Measurements from ENCODE around the gene ATP6V0D1. TPM values are rescaled to one million over a fixed set of nuclear protein-coding genes. Genes with fewer than 3 reads are reported as not detected.

Gene ATP6V0D1
- total and polyA plus RNA-seq, 3 experiments from 2014 or later, result 49.3 to 107 (median 57.6) TPM

GRCh38 chr16:67400901-67401300 lies 80.1 kb downstream of the ATP6V0D1 start:
- no peak overlapping the region for H3K27ac ChIP-seq (ENCODE audit: low read depth, low read length)
- no peaks in the 10 kb centered on the region for H3K9me3 ChIP-seq (ENCODE audit: low read length)
- Mint-ChIP-seq H3K4me1 (no peaks in the 10 kb centered on the region), H3K4me3 (no peak overlapping the region), H3K9me3 (no peaks in the 10 kb centered on the region), H3K36me3 (no peaks in the 10 kb centered on the region), H3K27ac (no peak overlapping the region), H3K27me3 (peaks cover 9 to 20% of the 10 kb centered on the region in 2 donors)
- POLR2A ChIA-PET, result no interaction called here
- no peaks in the 10 kb centered on the region for H3K36me3 ChIP-seq (ENCODE audit: insufficient read depth, low read length)
- CTCF ChIA-PET, result no interaction called here
- H3K4me3 ChIP-seq (ENCODE audit: low read length), result no peak overlapping the region
- H3K27me3 ChIP-seq (ENCODE audit: insufficient read depth, low read length, poor library complexity, severe bottlenecking), result no peaks in the 10 kb centered on the region
- no peak for DNase-seq
- H3K4me1 ChIP-seq (ENCODE audit: insufficient read depth, low read length), result no peaks in the 10 kb centered on the region

DNA sequence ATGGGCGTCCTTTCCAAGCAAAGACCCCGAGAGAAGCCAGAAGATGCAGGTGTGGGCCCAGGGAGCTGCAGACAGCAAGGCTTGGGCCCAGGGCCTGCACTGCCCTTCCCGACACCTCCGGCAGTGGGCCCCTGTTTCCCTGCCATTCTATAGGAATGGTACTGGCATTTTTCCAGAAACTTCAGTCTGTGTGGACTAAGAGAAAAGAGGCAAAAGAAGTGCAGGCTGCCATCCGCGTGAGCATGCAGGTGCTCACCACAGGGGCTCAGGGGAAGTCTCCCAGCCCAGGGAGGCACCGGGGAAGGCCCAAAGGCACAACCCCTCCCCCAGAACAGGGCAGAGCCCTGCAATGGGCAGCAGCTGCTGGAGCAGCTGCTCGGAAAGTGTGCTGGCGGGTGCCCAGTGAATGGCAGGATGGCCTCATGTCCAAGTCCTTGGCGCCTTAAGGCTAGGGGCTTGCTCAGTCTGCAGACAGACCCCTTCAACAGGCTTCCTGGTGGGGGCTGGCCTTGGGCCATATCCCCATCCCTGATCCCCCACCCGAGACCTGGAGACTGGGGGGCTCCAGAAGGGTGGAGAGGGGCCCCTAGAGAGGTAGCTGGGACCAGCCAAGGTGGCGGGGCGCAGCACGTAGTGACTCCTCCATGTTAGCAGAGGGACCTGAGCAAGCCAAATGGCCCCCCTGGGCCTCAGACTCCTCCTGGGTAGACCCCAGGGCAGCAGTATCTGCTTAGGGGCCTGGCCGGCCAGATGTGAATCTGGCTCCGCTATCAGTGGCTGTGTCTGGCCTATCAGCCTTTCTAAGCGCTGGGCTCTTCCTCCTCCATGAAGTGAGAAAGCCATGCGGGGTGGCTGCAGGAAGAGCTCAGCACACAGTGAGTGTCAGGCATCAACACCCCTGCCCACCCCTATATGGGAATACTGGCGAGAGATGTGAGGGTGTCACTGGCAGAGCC lies 80.9 kb downstream of the ATP6V0D1 start:
- Histone ChIP-seq H3K27ac (ENCODE audit: low read depth, low read length) (no peak overlapping the region), H3K27me3 (ENCODE audit: insufficient read depth, low read length, poor library complexity, severe bottlenecking) (peaks cover 6% of the 10 kb centered on the region), H3K4me3 (ENCODE audit: low read length) (no peak overlapping the region), H3K36me3 (ENCODE audit: insufficient read depth, low read length) (no peaks in the 10 kb centered on the region), H3K4me1 (ENCODE audit: insufficient read depth, low read length) (no peaks in the 10 kb centered on the region), H3K9me3 (ENCODE audit: low read length) (no peaks in the 10 kb centered on the region)
- no peaks in the 10 kb centered on the region for H3K9me3 Mint-ChIP-seq
- H3K36me3 Mint-ChIP-seq, result no peaks in the 10 kb centered on the region
- peaks cover 15 to 27% of the 10 kb centered on the region in 2 donors for H3K27me3 Mint-ChIP-seq
- ChIA-PET CTCF (interaction anchor here (0.6 to 1.3 kb wide), 3 partner anchors 9 to 116 kb away, joined by 3 to 4 read pairs (median 3); no protein-coding TSS in a partner anchor), POLR2A (no interaction called here)
- H3K4me1 Mint-ChIP-seq, result peaks cover 0 to 3% (median 0%) of the 10 kb centered on the region in 3 donors
- no peak overlapping the region for H3K27ac Mint-ChIP-seq
- DNase-seq, result no peak
- H3K4me3 Mint-ChIP-seq, result no peak overlapping the region

DNA sequence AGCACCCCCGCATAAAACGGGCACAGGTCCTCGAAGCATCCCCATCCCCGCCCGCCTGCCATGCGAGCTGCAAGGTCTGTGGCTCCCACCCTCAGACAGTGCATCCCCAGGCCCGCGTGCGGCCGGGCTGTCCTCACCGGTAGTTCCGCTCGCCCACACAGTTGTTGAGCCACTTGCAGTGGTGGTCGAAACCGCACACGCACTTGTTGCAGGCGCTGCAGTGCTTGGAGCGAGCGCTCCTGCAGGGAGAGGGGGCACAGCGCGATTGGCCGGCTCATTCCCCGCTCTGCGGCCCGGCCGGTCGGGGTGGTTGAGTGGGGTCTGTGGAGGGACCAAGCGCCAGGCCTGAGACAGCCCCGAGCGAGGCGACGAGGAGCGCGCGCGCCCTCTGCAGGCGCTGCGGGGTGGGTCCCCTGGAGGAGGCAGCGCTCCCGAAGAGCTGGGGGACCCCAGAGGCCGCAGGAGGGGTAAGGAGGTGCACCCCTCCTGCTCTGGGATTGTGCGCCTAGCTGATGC lies 81.7 kb downstream of the ATP6V0D1 start:
- Mint-ChIP-seq H3K9me3 (no peaks in the 10 kb centered on the region), H3K4me3 (no peak overlapping the region), H3K27me3 (peaks cover 19 to 28% of the 10 kb centered on the region in 2 donors), H3K27ac (no peak overlapping the region), H3K36me3 (no peaks in the 10 kb centered on the region), H3K4me1 (peaks cover 0 to 4% (median under 1%) of the 10 kb centered on the region in 3 donors)
- Histone ChIP-seq H3K4me3 (ENCODE audit: low read length) (no peak overlapping the region), H3K4me1 (ENCODE audit: insufficient read depth, low read length) (no peaks in the 10 kb centered on the region), H3K36me3 (ENCODE audit: insufficient read depth, low read length) (no peaks in the 10 kb centered on the region), H3K9me3 (ENCODE audit: low read length) (no peaks in the 10 kb centered on the region), H3K27me3 (ENCODE audit: insufficient read depth, low read length, poor library complexity, severe bottlenecking) (peaks cover 11% of the 10 kb centered on the region), H3K27ac (ENCODE audit: low read depth, low read length) (no peak overlapping the region)
- peak in 4 of 5 donors; percentile 14 to 36 (median 24) for DNase-seq
- CTCF ChIA-PET, result interaction anchor here (0.6 to 1.3 kb wide), 3 partner anchors 9 to 116 kb away, joined by 3 to 4 read pairs (median 3); no protein-coding TSS in a partner anchor
- POLR2A ChIA-PET, result no interaction called here

DNA sequence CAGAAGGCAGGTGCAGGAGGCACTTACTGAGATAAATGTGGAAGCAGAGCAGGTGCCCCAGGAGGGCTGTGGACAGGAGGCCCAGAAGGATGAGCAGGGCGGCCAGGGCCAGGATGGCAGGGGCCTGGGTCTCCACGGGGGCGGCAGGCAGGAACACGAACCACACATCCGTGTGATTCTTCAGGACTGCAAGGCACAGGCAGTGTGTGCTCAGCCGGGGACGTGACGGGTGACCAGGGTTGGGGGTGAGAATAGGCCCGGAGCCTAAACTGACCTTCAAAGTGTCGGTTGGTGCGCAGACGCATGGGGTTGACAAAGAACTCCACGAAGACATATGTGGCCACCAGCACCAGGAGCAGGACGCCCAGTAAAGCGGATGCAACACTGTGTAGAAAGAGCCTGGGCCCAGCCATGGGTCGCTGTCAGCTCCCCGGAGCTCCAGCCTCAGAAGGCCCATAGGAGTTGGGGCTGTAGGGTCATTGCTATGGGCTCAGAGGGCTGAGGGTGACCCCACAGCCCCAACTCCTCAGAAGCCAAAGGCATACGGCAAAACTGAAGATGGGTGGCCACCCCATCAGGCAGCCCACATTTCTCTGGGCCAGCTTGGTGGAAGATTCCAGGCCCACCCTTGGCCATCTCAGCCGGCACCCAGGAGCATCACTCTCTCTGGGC lies 82.3 kb downstream of the ATP6V0D1 start:
- POLR2A ChIA-PET, result no interaction called here
- Histone ChIP-seq H3K4me3 (ENCODE audit: low read length) (no peak overlapping the region), H3K27ac (ENCODE audit: low read depth, low read length) (no peak overlapping the region), H3K36me3 (ENCODE audit: insufficient read depth, low read length) (no peaks in the 10 kb centered on the region), H3K4me1 (ENCODE audit: insufficient read depth, low read length) (peaks cover 5% of the 10 kb centered on the region), H3K27me3 (ENCODE audit: insufficient read depth, low read length, poor library complexity, severe bottlenecking) (peaks cover 17% of the 10 kb centered on the region), H3K9me3 (ENCODE audit: low read length) (no peaks in the 10 kb centered on the region)
- CTCF ChIA-PET, result no interaction called here
- Mint-ChIP-seq H3K4me3 (no peak overlapping the region), H3K36me3 (no peaks in the 10 kb centered on the region), H3K27me3 (peaks cover 22 to 34% of the 10 kb centered on the region in 2 donors), H3K9me3 (no peaks in the 10 kb centered on the region), H3K4me1 (peaks cover 0 to 10% (median 4%) of the 10 kb centered on the region in 3 donors), H3K27ac (no peak overlapping the region)
- DNase-seq, result no peak

DNA sequence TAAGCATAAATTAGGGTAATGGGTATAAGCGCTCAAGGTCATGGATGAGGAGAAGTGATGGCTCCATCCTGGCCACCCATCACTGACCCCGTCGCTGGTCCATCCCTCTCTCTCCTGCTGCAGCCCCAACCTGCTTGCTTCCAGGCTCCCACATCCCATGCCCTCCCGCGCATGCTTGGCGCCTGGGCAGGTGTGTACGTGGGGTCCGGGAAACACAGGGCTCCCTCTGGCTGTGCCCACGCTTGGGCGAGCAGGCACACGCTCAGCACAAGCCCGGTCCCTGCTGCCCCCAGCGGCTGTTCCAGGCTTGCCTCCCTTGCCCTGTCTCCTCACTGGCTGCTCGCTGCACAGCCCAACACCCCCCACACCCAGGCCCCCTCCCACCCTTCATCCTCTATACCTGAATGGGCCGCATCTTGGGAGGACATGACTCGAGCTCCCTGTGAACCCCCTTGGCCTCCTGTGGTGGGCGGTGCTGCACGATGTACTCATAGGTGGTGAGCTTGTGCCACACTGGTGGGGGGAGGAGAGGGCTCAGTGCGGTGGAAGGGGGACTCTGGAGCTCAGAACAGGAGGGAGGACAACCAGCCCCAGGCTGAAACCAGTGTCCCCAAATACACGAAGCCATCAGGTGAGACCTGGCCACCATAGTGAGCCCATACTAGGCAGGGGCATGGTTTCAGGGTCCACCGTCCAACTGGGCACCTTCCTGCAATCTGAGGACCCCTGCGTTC lies 83.0 kb downstream of the ATP6V0D1 start:
- Mint-ChIP-seq H3K27me3 (peaks cover 20 to 31% of the 10 kb centered on the region in 2 donors), H3K9me3 (no peaks in the 10 kb centered on the region), H3K4me3 (no peak overlapping the region), H3K4me1 (peaks cover 0 to 12% (median 4%) of the 10 kb centered on the region in 3 donors), H3K27ac (no peak overlapping the region), H3K36me3 (no peaks in the 10 kb centered on the region)
- Histone ChIP-seq H3K27me3 (ENCODE audit: insufficient read depth, low read length, poor library complexity, severe bottlenecking) (peaks cover 19% of the 10 kb centered on the region), H3K9me3 (ENCODE audit: low read length) (no peaks in the 10 kb centered on the region), H3K4me3 (ENCODE audit: low read length) (no peak overlapping the region), H3K36me3 (ENCODE audit: insufficient read depth, low read length) (no peaks in the 10 kb centered on the region), H3K27ac (ENCODE audit: low read depth, low read length) (no peak overlapping the region), H3K4me1 (ENCODE audit: insufficient read depth, low read length) (peaks cover 8% of the 10 kb centered on the region)
- ChIA-PET POLR2A (no interaction called here), CTCF (no interaction called here)
- no peak for DNase-seq

GRCh38 chr16:67397036-67397801 lies 83.7 kb downstream of the ATP6V0D1 start:
- Mint-ChIP-seq H3K9me3 (no peaks in the 10 kb centered on the region), H3K4me1 (peaks cover 0 to 12% (median 4%) of the 10 kb centered on the region in 3 donors), H3K27ac (no peak overlapping the region), H3K27me3 (peaks cover 19 to 34% of the 10 kb centered on the region in 2 donors), H3K4me3 (peak overlapping the region in 1 of 7 donors; percentile 72), H3K36me3 (no peaks in the 10 kb centered on the region)
- H3K27ac ChIP-seq (ENCODE audit: low read depth, low read length), result no peak overlapping the region
- no peak overlapping the region for H3K4me3 ChIP-seq (ENCODE audit: low read length)
- DNase-seq, result no peak
- H3K36me3 ChIP-seq (ENCODE audit: insufficient read depth, low read length), result no peaks in the 10 kb centered on the region
- CTCF ChIA-PET, result no interaction called here
- peaks cover 8% of the 10 kb centered on the region for H3K4me1 ChIP-seq (ENCODE audit: insufficient read depth, low read length)
- H3K27me3 ChIP-seq (ENCODE audit: insufficient read depth, low read length, poor library complexity, severe bottlenecking), result peaks cover 19% of the 10 kb centered on the region
- POLR2A ChIA-PET, result no interaction called here
- H3K9me3 ChIP-seq (ENCODE audit: low read length), result no peaks in the 10 kb centered on the region

- no peaks in the 10 kb centered on the region for H3K36me3 ChIP-seq (ENCODE audit: insufficient read depth, low read length)
- peaks cover 8% of the 10 kb centered on the region for H3K4me1 ChIP-seq (ENCODE audit: insufficient read depth, low read length)
- no peak overlapping the region for H3K27ac ChIP-seq (ENCODE audit: low read depth, low read length)
- peak overlapping the region in 1 of 7 donors; percentile 72 for H3K4me3 Mint-ChIP-seq
- H3K9me3 ChIP-seq (ENCODE audit: low read length), result no peaks in the 10 kb centered on the region
- H3K4me1 Mint-ChIP-seq, result peaks cover 0 to 12% (median 4%) of the 10 kb centered on the region in 3 donors
- no peaks in the 10 kb centered on the region for H3K36me3 Mint-ChIP-seq
- CTCF ChIA-PET, result no interaction called here
- H3K27me3 Mint-ChIP-seq, result peaks cover 21 to 34% of the 10 kb centered on the region in 2 donors
- H3K27ac Mint-ChIP-seq, result no peak overlapping the region
- no peaks in the 10 kb centered on the region for H3K9me3 Mint-ChIP-seq
- no peak for DNase-seq
- POLR2A ChIA-PET, result no interaction called here
- no peak overlapping the region for H3K4me3 ChIP-seq (ENCODE audit: low read length)
- H3K27me3 ChIP-seq (ENCODE audit: insufficient read depth, low read length, poor library complexity, severe bottlenecking), result peaks cover 19% of the 10 kb centered on the region
These were observed 84.6 kb downstream of the ATP6V0D1 start for GRCh38 chr16:67396159-67397035.
